ENCODE data around the gene USP46. TPM values are rescaled to one million over a fixed set of nuclear protein-coding genes. Genes with fewer than 3 reads are reported as not detected.

USP46 gene
- total RNA-seq, 1 donor from 2014 or later, result 32.4 TPM

GRCh38 chr4:52551487-52551886 lies 107.6 kb downstream of the USP46 start:
- H3K4me1 Mint-ChIP-seq (ENCODE audit: unreplicated experiment), result peaks cover 19% of the 10 kb centered on the region
- H3K9me3 Mint-ChIP-seq (ENCODE audit: unreplicated experiment), result no peaks in the 10 kb centered on the region
- no peak for DNase-seq (ENCODE audit: low spot score)
- no peaks in the 10 kb centered on the region for H3K36me3 Mint-ChIP-seq (ENCODE audit: low read depth, unreplicated experiment)
- no peaks in the 10 kb centered on the region for H3K27me3 Mint-ChIP-seq (ENCODE audit: unreplicated experiment)
- no peak for TF ChIP-seq CTCF (IDR thresholded peaks at IDR 0.05; ENCODE audit: unreplicated experiment)
- no peak overlapping the region for H3K4me3 Mint-ChIP-seq (ENCODE audit: unreplicated experiment)
- no peak overlapping the region for H3K27ac Mint-ChIP-seq (ENCODE audit: unreplicated experiment)

- no peak for TF ChIP-seq CTCF (IDR thresholded peaks at IDR 0.05; ENCODE audit: unreplicated experiment)
- Mint-ChIP-seq H3K9me3 (ENCODE audit: unreplicated experiment) (no peaks in the 10 kb centered on the region), H3K4me3 (ENCODE audit: unreplicated experiment) (no peak overlapping the region), H3K27ac (ENCODE audit: unreplicated experiment) (no peak overlapping the region), H3K4me1 (ENCODE audit: unreplicated experiment) (peaks cover 17% of the 10 kb centered on the region), H3K36me3 (ENCODE audit: low read depth, unreplicated experiment) (no peaks in the 10 kb centered on the region), H3K27me3 (ENCODE audit: unreplicated experiment) (peaks cover 2% of the 10 kb centered on the region)
- no peak for DNase-seq (ENCODE audit: low spot score)
Observed at GRCh38 chr4:52550186-52550585, 108.9 kb downstream of the USP46 start.

- DNase-seq (ENCODE audit: low spot score), result no peak
- Mint-ChIP-seq H3K9me3 (ENCODE audit: unreplicated experiment) (no peaks in the 10 kb centered on the region), H3K27me3 (ENCODE audit: unreplicated experiment) (peaks cover 2% of the 10 kb centered on the region), H3K4me1 (ENCODE audit: unreplicated experiment) (peaks cover 9% of the 10 kb centered on the region), H3K4me3 (ENCODE audit: unreplicated experiment) (no peak overlapping the region), H3K36me3 (ENCODE audit: low read depth, unreplicated experiment) (no peaks in the 10 kb centered on the region), H3K27ac (ENCODE audit: unreplicated experiment) (no peak overlapping the region)
- TF ChIP-seq CTCF (IDR thresholded peaks at IDR 0.05; ENCODE audit: unreplicated experiment), result no peak
Observed at GRCh38 chr4:52548818-52549570, 110.1 kb downstream of the USP46 start.

- no peak overlapping the region for H3K27ac Mint-ChIP-seq (ENCODE audit: unreplicated experiment)
- TF ChIP-seq CTCF (IDR thresholded peaks at IDR 0.05; ENCODE audit: unreplicated experiment), result no peak
- peaks cover 2% of the 10 kb centered on the region for H3K27me3 Mint-ChIP-seq (ENCODE audit: unreplicated experiment)
- no peaks in the 10 kb centered on the region for H3K36me3 Mint-ChIP-seq (ENCODE audit: low read depth, unreplicated experiment)
- H3K9me3 Mint-ChIP-seq (ENCODE audit: unreplicated experiment), result no peaks in the 10 kb centered on the region
- peaks cover 9% of the 10 kb centered on the region for H3K4me1 Mint-ChIP-seq (ENCODE audit: unreplicated experiment)
- no peak overlapping the region for H3K4me3 Mint-ChIP-seq (ENCODE audit: unreplicated experiment)
- DNase-seq (ENCODE audit: low spot score), result no peak
Observed at GRCh38 chr4:52546449-52546848, 112.7 kb downstream of the USP46 start.
